SK-N-SH (cell line): ENCODE results near the gene CADM2. TPM values are rescaled to one million over a fixed set of nuclear protein-coding genes. Genes with fewer than 3 reads are reported as not detected.

Experiments used
- CTCF ChIA-PET: fragments of 300-600, 350-600 bp; formaldehyde crosslinking; extraction: SDS; loops from one replicate; lab custom pipeline; 2021; lab: Yijun Ruan, JAX
- POLR2A ChIA-PET: fragments of 350-600 bp; sonication (Branson Sonifier 250); formaldehyde crosslinking; extraction: SDS; loops from one replicate; lab custom pipeline; 2020; ENCODE audit warnings: antibody characterized with exemption, inconsistent platforms; lab: Yijun Ruan, JAX
- DNase-seq: peaks from one replicate; pipeline ENCODE4 v3.0.0; 2012
- H2AFZ ChIP-seq: fragments of 200-600 bp; sonication (generic); 2 replicates; pipeline ENCODE4 v1.8.1; 2016; ENCODE audit warnings: antibody characterized with exemption, mild to moderate bottlenecking, low read depth
- H3F3A ChIP-seq: fragments of 200-600 bp; sonication (generic); replicated peaks from 2 replicates; pipeline ENCODE3; 2016; ENCODE audit warnings: antibody characterized with exemption, mild to moderate bottlenecking; ENCODE audit not compliant: insufficient read depth
- H3K27ac ChIP-seq, 2 experiments: fragments of 200-500 bp in 1 of 2; fragments of 200-600 bp in 1 of 2; sonication (Bioruptor generic) in 1 of 2; sonication (generic), shearing (Covaris generic) in 1 of 2; 2 replicates each; pipeline versions ENCODE4 v1.5.1 to v1.6.1; 2014 to 2016; ENCODE audit warnings: low read depth in 2 of 2, inconsistent platforms in 1 of 2, low read length in 1 of 2, mild to moderate bottlenecking in 1 of 2, mixed read lengths in 1 of 2
- H3K27me3 ChIP-seq: fragments of 200-600 bp; sonication (generic), shearing (Covaris generic); 2 replicates; pipeline ENCODE4 v1.6.1; 2016; ENCODE audit warnings: mixed run types; ENCODE audit not compliant: insufficient read depth
- H3K36me3 ChIP-seq, 2 experiments: fragments of 200-500 bp in 1 of 2; fragments of 200-600 bp in 1 of 2; sonication (Bioruptor generic) in 1 of 2; sonication (generic) in 1 of 2; replicated peaks in 1 of 2; 2 replicates each; pipeline versions ENCODE3 to v1.5.1; 2014 to 2016; ENCODE audit warnings: low read length in 1 of 2, mild to moderate bottlenecking in 1 of 2; ENCODE audit not compliant: insufficient read depth in 2 of 2, control insufficient read depth in 1 of 2
- H3K4me1 ChIP-seq, 2 experiments: fragments of 200-500 bp in 1 of 2; fragments of 200-600 bp in 1 of 2; sonication (Bioruptor generic) in 1 of 2; sonication (generic), shearing (Covaris generic) in 1 of 2; 2 replicates each; pipeline versions ENCODE4 v1.5.1 to v1.6.1; 2014 to 2016; ENCODE audit warnings: low read depth in 1 of 2, low read length in 1 of 2, mixed run types in 1 of 2; ENCODE audit not compliant: insufficient read depth in 2 of 2, control insufficient read depth in 1 of 2
- H3K4me2 ChIP-seq: fragments of 200-600 bp; sonication (generic), shearing (Covaris generic); 2 replicates; pipeline ENCODE4 v1.6.1; 2017; ENCODE audit warnings: mixed run types
- H3K4me3 ChIP-seq, 2 experiments: fragments of 200-500 bp in 1 of 2; fragments of 200-600 bp in 1 of 2; sonication (Bioruptor generic) in 1 of 2; sonication (generic), shearing (Covaris generic) in 1 of 2; 2 replicates each; pipeline versions ENCODE4 v1.5.1 to v1.8.1; 2014 to 2016; ENCODE audit warnings: low read depth in 2 of 2, inconsistent platforms in 1 of 2, low read length in 1 of 2, mild to moderate bottlenecking in 1 of 2, mixed read lengths in 1 of 2, moderate library complexity in 1 of 2
- H3K79me2 ChIP-seq: fragments of 200-600 bp; sonication (generic); 2 replicates; pipeline ENCODE4 v1.8.1; 2017; ENCODE audit warnings: mild to moderate bottlenecking; ENCODE audit not compliant: insufficient read depth
- H3K9ac ChIP-seq: fragments of 200-600 bp; sonication (generic); 2 replicates; pipeline ENCODE4 v1.6.1; 2017; ENCODE audit warnings: mixed run types
- H3K9me2 ChIP-seq: fragments of 200-600 bp; sonication (generic); 2 replicates; pipeline ENCODE4 v1.6.1; 2017; ENCODE audit warnings: mixed run types
- H3K9me3 ChIP-seq: fragments of 200-600 bp; sonication (generic); 2 replicates; pipeline ENCODE4 v1.6.1; 2017; ENCODE audit warnings: mixed run types, mild to moderate bottlenecking, moderate library complexity
- H4K20me1 ChIP-seq: fragments of 200-600 bp; sonication (generic); 2 replicates; pipeline ENCODE4 v1.6.1; 2017; ENCODE audit warnings: mild to moderate bottlenecking, mixed run types; ENCODE audit not compliant: insufficient read depth
- CHD2 ChIP-seq: fragments of 150-350 bp; IDR thresholded peaks from 2 replicates; pipeline ENCODE4 v1.6.1; 2018; ENCODE audit warnings: low read length; ENCODE audit not compliant: partially characterized antibody
- ELF1 ChIP-seq: IDR thresholded peaks from 2 replicates; pipeline ENCODE4 v1.4.0; 2012
- EP300 ChIP-seq, 2 experiments: IDR thresholded peaks; 2 replicates each; pipeline versions ENCODE4 v1.4.0 to v1.6.1; 2012; ENCODE audit warnings: borderline replicate concordance in 1 of 2, low read depth in 1 of 2, low read length in 1 of 2
- FOSL2 ChIP-seq: IDR thresholded peaks from 2 replicates; pipeline ENCODE4 v1.4.0; 2012; ENCODE audit warnings: low read depth, mild to moderate bottlenecking, moderate library complexity, borderline replicate concordance
- FOXJ3 ChIP-seq: sonication (generic); formaldehyde crosslinking; IDR thresholded peaks from 2 replicates; pipeline ENCODE4 v1.5.1; 2020; ENCODE audit warnings: mild to moderate bottlenecking, missing genetic modification reagents
- GABPA ChIP-seq: IDR thresholded peaks from 2 replicates; pipeline ENCODE4 v1.4.0; 2012; ENCODE audit warnings: low read depth, mild to moderate bottlenecking
- MAX ChIP-seq: IDR thresholded peaks from 2 replicates; pipeline ENCODE4 v1.4.0; 2012; ENCODE audit warnings: low read depth
- MEF2A ChIP-seq: IDR thresholded peaks from 2 replicates; pipeline ENCODE4 v1.4.0; 2012; ENCODE audit warnings: low read depth, borderline replicate concordance
- MXI1 ChIP-seq: IDR thresholded peaks from 2 replicates; pipeline ENCODE4 v1.6.1; 2012; ENCODE audit warnings: mild to moderate bottlenecking, low read depth, low read length, improper control_type of control experiment
- NFIC ChIP-seq: IDR thresholded peaks from 2 replicates; pipeline ENCODE4 v1.4.0; 2012; ENCODE audit warnings: borderline replicate concordance
- RAD21 ChIP-seq: IDR thresholded peaks from 2 replicates; pipeline ENCODE4 v1.6.1; 2012; ENCODE audit warnings: mild to moderate bottlenecking, low read length
- RCOR1 ChIP-seq: fragments of 150-350 bp; IDR thresholded peaks from 2 replicates; pipeline ENCODE4 v1.6.1; 2017; ENCODE audit warnings: antibody characterized with exemption, low read length
- REST ChIP-seq: IDR thresholded peaks from 2 replicates; pipeline ENCODE4 v1.6.1; 2012; ENCODE audit warnings: mild to moderate bottlenecking, low read depth, low read length, moderate library complexity
- RFX5 ChIP-seq: IDR thresholded peaks from 2 replicates; pipeline ENCODE4 v1.6.1; 2012; ENCODE audit warnings: mild to moderate bottlenecking, improper control_type of control experiment, low read length
- SIN3A ChIP-seq: IDR thresholded peaks from 2 replicates; pipeline ENCODE4 v1.6.1; 2012; ENCODE audit warnings: low read depth, mild to moderate bottlenecking, low read length, moderate library complexity, borderline replicate concordance
- SMC3 ChIP-seq: IDR thresholded peaks from 2 replicates; pipeline ENCODE4 v1.6.1; 2012; ENCODE audit warnings: low read depth, low read length, improper control_type of control experiment
- TCF12 ChIP-seq: IDR thresholded peaks from 2 replicates; pipeline ENCODE4 v1.4.0; 2012
- YY1 ChIP-seq: IDR thresholded peaks from 2 replicates; pipeline ENCODE4 v1.4.0; 2012; ENCODE audit warnings: low read depth, mild to moderate bottlenecking
- WGBS: methylation state at CpG from one replicate; pipeline ENCODE4 v1.1.6; 2017; ENCODE audit warnings: low lambda C conversion rate; 5-methylcytosine and 5-hydroxymethylcytosine counted together
- polyA plus RNA-seq, 3 experiments: library from polyadenylated mRNA; depleted of rRNA; stranded (reverse); fragments of >200 nt; gene quantifications; 2 replicates each; pipeline ENCODE4 v1.2.3, GENCODE V29; 2012
- TF ChIP-seq, protein P1 (sequence below): fragments of 150-350 bp; IDR thresholded peaks from 2 replicates; pipeline ENCODE4 v1.6.1; 2016; ENCODE audit warnings: mild to moderate bottlenecking, low read depth, low read length
- TF ChIP-seq, protein P2 (sequence below): IDR thresholded peaks from 2 replicates; pipeline ENCODE4 v1.4.0; 2012; ENCODE audit warnings: low read depth, borderline replicate concordance
- TF ChIP-seq, protein P3 (sequence below): fragments of 150-350 bp; IDR thresholded peaks from 2 replicates; pipeline ENCODE4 v1.6.1; 2017; ENCODE audit warnings: antibody characterized with exemption, low read length, low read depth, borderline replicate concordance

CADM2 gene
- polyA plus RNA-seq, 1 of the 3 experiments (the other 2 are of a cell fraction) = 0.46 TPM

DNA sequence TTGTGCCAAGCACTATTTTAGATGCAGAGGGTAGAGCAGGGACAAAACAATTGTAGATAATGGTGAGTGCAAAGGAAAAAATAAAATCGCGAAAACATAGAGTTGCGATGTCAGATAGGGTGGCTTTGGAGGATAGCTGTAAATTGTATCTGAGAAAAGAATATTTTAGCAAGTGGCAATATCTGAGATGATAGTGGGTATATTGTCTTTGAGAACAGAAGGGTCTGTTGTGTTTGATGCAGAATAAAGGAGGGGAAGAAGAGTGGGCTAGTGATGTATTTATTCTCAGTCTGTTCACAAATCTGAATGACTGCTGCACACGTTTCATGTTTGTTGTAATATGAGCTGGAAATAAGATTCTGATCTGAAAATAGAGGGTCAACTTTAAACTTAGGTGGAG lies 396.8 kb downstream of the CADM2 start:
- Histone ChIP-seq H4K20me1 (no peaks in the 10 kb centered on the region), H3K4me3 (no peak overlapping the region), H3K9ac (no peak overlapping the region), H3K4me2 (no peak overlapping the region), H3K4me1 (no peaks in the 10 kb centered on the region), H3K9me3 (no peaks in the 10 kb centered on the region), H3K27me3 (no peaks in the 10 kb centered on the region), H3F3A (no peaks in the 10 kb centered on the region), H3K9me2 (no peaks in the 10 kb centered on the region), H2AFZ (no peak overlapping the region), H3K79me2 (no peaks in the 10 kb centered on the region), H3K27ac (no peak overlapping the region), H3K36me3 (no peaks in the 10 kb centered on the region)
- TF ChIP-seq RCOR1 (no peak), TCF12 (no peak), ELF1 (no peak), FOSL2 (no peak), NFIC (no peak)
- 35% methylated on average over 4 of the region's 4 CpGs for WGBS
- POLR2A ChIA-PET = no interaction called here
- CTCF ChIA-PET = interaction anchor here (1.2 to 2.0 kb wide), 3 partner anchors 390 to 809 kb away, joined by 4 to 6 read pairs (median 4); no protein-coding TSS in a partner anchor
- DNase-seq = no peak

DNA sequence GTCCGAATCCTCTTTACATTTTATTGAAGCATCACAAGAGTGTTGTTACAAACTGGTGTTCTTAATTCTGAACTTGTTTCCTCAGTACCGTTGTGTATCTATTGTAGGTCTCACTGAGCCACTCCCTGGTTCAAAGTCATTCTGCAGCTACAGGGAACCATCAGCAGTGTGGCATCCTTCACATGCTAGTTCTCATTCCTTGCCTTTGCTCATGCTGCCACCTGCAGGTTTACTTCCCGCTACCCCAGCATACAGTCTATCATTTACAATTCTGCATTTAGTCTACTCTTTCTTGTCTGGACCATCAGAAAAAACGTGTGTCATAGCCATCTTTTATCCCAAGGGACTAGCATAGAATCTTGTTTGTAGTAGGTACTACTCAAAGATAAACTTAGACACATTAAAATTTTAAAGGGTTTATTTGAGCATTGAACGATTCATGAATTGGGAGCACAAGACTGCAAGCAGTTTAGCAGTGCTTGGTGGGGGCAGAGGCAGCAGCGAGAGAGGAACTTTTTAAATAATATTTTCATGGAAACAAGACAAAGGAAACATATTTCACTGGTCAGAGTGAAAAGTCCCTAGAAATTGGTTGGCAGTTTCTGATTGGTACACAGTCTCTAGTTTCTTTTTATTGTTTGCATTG lies 402.1 kb downstream of the CADM2 start:
- H3K9ac ChIP-seq = no peak overlapping the region
- no peak overlapping the region for H2AFZ ChIP-seq
- no peaks in the 10 kb centered on the region for H3K9me3 ChIP-seq
- H3K9me2 ChIP-seq = no peaks in the 10 kb centered on the region
- no peaks in the 10 kb centered on the region for H4K20me1 ChIP-seq
- H3K27me3 ChIP-seq = no peaks in the 10 kb centered on the region
- 5% methylated on average over 6 of the region's 6 CpGs for WGBS
- no peak overlapping the region for H3K4me2 ChIP-seq
- DNase-seq = peak; percentile 44
- no peaks in the 10 kb centered on the region for H3K36me3 ChIP-seq
- no peaks in the 10 kb centered on the region for H3F3A ChIP-seq
- ChIA-PET POLR2A (no interaction called here), CTCF (interaction anchor here (0.6 to 3.4 kb wide), 11 partner anchors 17 to 871 kb away, joined by 3 to 35 read pairs (median 4); no protein-coding TSS in a partner anchor)
- no peaks in the 10 kb centered on the region for H3K4me1 ChIP-seq
- H3K27ac ChIP-seq = no peak overlapping the region
- H3K79me2 ChIP-seq = no peaks in the 10 kb centered on the region
- no peak overlapping the region for H3K4me3 ChIP-seq
- TF ChIP-seq REST (no peak), RFX5 (no peak), MXI1 (no peak), SMC3 (peak; percentile 71), EP300 (IDR thresholded peaks at IDR 0.05; ENCODE audit: borderline replicate concordance in 1 of 2, low read depth in 1 of 2, low read length in 1 of 2) (no peak), MAX (no peak), FOXJ3 (CRISPR knock-in tag) (no peak), CHD2 (no peak), YY1 (no peak), SIN3A (no peak), RAD21 (peak; percentile 88), GABPA (no peak), ELF1 (no peak), MEF2A (no peak)
- TF ChIP-seq, protein P1, sequence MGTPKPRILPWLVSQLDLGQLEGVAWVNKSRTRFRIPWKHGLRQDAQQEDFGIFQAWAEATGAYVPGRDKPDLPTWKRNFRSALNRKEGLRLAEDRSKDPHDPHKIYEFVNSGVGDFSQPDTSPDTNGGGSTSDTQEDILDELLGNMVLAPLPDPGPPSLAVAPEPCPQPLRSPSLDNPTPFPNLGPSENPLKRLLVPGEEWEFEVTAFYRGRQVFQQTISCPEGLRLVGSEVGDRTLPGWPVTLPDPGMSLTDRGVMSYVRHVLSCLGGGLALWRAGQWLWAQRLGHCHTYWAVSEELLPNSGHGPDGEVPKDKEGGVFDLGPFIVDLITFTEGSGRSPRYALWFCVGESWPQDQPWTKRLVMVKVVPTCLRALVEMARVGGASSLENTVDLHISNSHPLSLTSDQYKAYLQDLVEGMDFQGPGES = no peak
- TF ChIP-seq, protein P2, sequence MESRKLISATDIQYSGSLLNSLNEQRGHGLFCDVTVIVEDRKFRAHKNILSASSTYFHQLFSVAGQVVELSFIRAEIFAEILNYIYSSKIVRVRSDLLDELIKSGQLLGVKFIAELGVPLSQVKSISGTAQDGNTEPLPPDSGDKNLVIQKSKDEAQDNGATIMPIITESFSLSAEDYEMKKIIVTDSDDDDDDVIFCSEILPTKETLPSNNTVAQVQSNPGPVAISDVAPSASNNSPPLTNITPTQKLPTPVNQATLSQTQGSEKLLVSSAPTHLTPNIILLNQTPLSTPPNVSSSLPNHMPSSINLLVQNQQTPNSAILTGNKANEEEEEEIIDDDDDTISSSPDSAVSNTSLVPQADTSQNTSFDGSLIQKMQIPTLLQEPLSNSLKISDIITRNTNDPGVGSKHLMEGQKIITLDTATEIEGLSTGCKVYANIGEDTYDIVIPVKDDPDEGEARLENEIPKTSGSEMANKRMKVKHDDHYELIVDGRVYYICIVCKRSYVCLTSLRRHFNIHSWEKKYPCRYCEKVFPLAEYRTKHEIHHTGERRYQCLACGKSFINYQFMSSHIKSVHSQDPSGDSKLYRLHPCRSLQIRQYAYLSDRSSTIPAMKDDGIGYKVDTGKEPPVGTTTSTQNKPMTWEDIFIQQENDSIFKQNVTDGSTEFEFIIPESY = no peak
- TF ChIP-seq, protein P3, sequence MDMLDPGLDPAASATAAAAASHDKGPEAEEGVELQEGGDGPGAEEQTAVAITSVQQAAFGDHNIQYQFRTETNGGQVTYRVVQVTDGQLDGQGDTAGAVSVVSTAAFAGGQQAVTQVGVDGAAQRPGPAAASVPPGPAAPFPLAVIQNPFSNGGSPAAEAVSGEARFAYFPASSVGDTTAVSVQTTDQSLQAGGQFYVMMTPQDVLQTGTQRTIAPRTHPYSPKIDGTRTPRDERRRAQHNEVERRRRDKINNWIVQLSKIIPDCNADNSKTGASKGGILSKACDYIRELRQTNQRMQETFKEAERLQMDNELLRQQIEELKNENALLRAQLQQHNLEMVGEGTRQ = no peak
